Stimulated activated CD4-positive, alpha-beta T cell treated with anti-CD3 and anti-CD28 coated beads, Interleukin-12 subunit alpha, Interleukin-12 subunit beta, amount 100 ng/mL, for 24 hours (primary cell): ENCODE measurements around the gene NAE1.
"Not testable (repeated sequence)": the region's sequence is repeated elsewhere in the genome, so short reads cannot be mapped to it uniquely, and the experiment has no call there.

Source experiments
- DNase-seq, 2 experiments: peaks; one replicate each; pipeline ENCODE4 v3.0.0-alpha.2; 2020; ENCODE audit warnings: low read depth in 2 of 2

NAE1 gene

GRCh38 chr16:66830422-66831404, at the start of gene NAE1:
Gene NAE1, minus strand, starts transcription at chr16:66830976. Its CDS starts 77 bp downstream, at chr16:66830899.
- peak; percentile 79 to 82 for DNase-seq

- DNase-seq = peak; percentile 28 to 68
Measured at GRCh38 chr16:66878067-66878466, 47.3 kb upstream of the NAE1 start.

GRCh38 chr16:66874079-66874775, 43.5 kb upstream of the NAE1 start:
- DNase-seq = no peak

- no peak for DNase-seq
Measured at GRCh38 chr16:66873685-66874055, 42.9 kb upstream of the NAE1 start.

- peak; percentile 85 to 94 for DNase-seq
Measured at GRCh38 chr16:66872943-66873684, 42.3 kb upstream of the NAE1 start.

- no peak for DNase-seq
Measured at GRCh38 chr16:66872559-66872942, 41.8 kb upstream of the NAE1 start.

- no peak for DNase-seq
Measured at GRCh38 chr16:66871840-66872239, 41.1 kb upstream of the NAE1 start.

GRCh38 chr16:66871363-66871762, 40.6 kb upstream of the NAE1 start:
- not testable (repeated sequence) for DNase-seq

GRCh38 chr16:66869424-66869823, 38.6 kb upstream of the NAE1 start:
- no peak for DNase-seq

- DNase-seq = no peak
Measured at GRCh38 chr16:66863707-66864106, 32.9 kb upstream of the NAE1 start.

- DNase-seq = no peak
Measured at GRCh38 chr16:66862023-66862520, 31.3 kb upstream of the NAE1 start.

GRCh38 chr16:66859397-66860068, 28.8 kb upstream of the NAE1 start:
- DNase-seq = no peak

- DNase-seq = no peak
Measured at GRCh38 chr16:66858740-66859396, 28.1 kb upstream of the NAE1 start.

- no peak for DNase-seq
Measured at GRCh38 chr16:66857437-66857836, 26.7 kb upstream of the NAE1 start.

GRCh38 chr16:66856801-66857200, 26.0 kb upstream of the NAE1 start:
- DNase-seq = no peak

GRCh38 chr16:66856184-66856730, 25.5 kb upstream of the NAE1 start:
- no peak for DNase-seq

- no peak for DNase-seq
Measured at GRCh38 chr16:66853261-66854139, 22.7 kb upstream of the NAE1 start.

- no peak for DNase-seq
Measured at GRCh38 chr16:66851166-66851964, 20.6 kb upstream of the NAE1 start.
